ENCODE results near the gene RPL26.
"Not testable (repeated sequence)": the region's sequence is repeated elsewhere in the genome, so short reads cannot be mapped to it uniquely, and the experiment has no call there.

Gene RPL26

DNA sequence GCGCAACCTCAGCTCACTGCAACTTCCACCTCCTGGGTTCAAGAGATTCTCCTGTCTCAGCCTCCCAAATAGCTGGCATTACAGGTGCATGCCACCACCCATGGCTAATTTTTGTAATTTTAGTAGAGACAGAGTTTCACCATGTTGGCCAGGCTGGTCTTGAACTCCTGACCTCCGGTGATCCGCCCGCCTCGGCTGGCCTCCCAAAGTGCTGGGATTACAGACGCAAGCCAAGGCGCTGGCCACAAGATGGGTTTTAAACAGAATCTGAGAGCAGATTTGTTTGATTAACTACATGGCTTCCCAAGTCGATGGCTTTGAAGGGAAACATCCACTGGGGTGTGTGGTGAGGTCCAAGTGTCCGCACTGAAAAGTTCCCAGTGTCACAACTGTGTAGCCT is 11.5 kb upstream of the RPL26 start:
- not testable (repeated sequence) for DNase-seq, ATAC-seq

DNA sequence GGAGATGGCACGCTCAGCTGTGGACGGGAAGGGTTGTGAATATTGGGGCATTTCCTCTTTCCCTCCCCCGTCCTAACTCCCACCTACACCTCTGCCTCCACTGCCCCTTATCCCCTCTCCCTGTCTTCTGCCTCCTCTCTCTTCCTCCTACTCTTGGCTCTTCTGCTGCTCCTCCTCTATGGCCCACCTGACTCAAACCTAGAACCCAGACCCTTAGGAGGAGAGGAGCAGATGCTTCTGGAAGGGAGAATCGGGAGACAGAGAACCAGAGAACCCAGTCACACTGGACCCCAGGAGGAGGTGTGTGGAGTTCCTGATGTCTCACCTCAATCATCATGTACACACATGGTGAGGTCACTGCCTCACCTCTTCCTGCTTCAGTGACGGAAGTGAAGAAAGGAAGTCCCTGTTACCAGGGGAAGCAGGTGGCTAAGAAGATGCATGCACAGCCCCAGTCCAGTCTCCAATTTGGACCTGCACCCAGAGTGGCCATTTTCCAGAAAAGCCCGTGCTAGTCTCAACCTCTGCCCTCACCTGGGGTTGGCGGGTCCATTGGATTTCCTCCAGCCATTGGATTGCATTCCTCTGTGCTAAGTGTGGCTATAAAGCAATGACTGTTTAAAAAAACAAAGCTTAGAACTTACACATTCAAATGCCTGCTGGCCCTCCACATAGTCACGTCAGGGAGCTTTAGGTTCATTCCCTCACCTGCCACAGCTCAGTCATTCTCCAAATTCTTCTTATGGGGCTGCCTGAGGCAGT is 10.7 kb upstream of the RPL26 start:
- peak; percentile 67 for ATAC-seq
- DNase-seq: no peak

- DNase-seq: no peak
- ATAC-seq: no peak
These were observed 9.9 kb upstream of the RPL26 start for GRCh38 chr17:8392674-8393469.

DNA sequence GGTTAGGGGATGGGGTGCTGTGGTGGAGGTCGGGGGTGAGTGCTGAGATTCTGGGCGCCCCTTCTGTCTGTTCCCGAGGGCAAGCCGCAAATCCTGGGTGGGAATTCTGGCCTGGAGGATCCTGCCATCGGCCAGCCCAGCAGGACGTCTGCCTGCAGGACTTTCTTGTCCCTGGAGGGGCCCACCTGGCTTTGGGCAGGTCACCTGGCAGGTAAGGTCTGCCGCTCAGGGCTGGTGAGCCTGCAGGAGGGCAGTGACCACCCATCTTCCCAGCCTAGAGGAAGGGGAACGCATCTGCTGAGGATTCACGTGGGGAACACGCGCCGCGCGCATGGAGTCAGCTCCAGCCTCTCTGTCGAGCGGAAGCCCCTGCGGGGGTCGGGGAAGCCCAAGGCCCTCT is 9.3 kb upstream of the RPL26 start:
- no peak for DNase-seq
- ATAC-seq: no peak

- ATAC-seq (no peak), DNase-seq (no peak)
These were observed 8.7 kb upstream of the RPL26 start for GRCh38 chr17:8391711-8392110.

GRCh38 chr17:8387914-8388651 is 5.1 kb upstream of the RPL26 start:
- DNase-seq (no peak), ATAC-seq (no peak)

- no peak for DNase-seq
- no peak for ATAC-seq
These were observed 3.8 kb upstream of the RPL26 start for GRCh38 chr17:8386841-8387240.

DNA sequence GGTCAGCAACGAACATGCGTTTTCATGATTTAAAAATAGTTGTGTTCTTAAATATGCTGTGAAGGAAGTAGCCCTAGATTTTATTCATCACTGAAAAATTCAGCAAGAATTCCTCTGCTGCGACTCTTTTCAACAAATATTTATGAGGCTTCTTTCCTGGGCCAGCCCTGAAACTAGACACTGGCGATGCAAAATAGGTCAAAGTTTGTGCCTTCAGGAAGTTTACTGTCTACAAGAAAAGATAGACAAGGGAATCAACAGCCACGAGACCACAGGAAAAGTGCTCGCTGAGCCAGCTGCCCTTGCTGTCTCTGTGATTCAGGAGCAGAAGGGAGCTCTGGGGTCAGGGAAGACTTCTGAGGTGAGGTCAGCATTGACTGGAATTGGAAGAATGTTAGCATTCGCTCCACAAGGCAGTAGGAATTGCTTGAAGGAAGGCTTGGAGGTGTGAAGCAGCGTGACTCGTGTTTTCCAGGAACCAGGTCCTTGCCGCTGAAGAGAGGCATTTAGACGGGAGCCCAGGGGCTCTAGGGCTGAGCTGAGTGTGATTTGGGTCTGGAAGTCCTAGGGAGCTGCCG is 1.9 kb upstream of the RPL26 start:
- DNase-seq: no peak
- no peak for ATAC-seq

DNA sequence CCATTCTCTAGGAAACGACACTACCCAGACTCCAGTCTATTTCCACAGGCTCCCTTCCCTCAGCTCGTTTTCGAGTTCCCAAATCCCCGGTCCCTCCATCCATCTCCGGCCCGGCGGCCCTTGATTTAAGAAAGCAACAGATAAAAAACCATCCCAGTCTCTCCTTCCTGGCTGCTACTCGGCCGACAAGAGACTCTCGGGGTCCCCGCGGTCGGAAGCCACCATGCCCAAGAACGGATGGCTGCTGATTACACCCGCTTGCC is 182 bp downstream of the RPL26 start:
- ATAC-seq (no peak), DNase-seq (no peak)

DNA sequence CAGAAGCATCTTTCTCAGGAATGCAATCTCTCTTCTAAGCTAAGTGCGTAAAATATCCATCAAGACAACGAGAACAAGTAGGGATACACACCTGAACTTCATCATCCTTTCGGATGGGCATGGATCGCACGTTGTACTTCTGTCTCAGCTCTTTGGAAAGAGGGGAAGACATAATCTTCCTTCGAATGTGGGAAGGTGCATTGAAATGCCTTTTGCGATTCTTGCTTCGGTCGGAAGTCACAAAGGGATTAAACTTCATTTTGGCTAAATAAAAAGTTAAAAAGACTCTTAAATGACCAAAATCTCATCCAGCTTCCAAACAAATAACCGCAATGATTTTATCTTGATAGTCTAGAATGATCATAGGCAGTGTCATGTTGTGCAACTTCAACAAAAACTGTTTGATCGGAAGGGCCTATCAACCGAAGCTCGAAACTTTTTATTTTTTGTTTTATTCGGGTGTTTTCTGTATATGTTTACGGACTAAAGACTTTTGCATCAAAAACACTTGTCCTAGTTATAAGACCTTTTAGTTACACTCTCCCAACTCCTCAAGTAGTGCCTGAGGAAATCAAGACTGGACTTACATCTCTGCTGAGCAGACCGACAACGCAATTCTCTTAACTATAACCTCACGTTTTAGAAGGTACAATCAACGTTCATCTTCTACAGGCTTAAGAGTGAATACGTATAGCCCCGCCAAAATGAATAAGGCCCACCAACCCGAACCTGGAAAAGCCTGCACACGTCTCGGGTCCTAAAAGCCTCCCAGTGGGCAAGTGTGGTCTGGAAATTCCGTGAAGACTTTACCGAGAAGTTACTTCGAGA is 727 bp downstream of the RPL26 start:
- no peak for ATAC-seq
- no peak for DNase-seq

DNA sequence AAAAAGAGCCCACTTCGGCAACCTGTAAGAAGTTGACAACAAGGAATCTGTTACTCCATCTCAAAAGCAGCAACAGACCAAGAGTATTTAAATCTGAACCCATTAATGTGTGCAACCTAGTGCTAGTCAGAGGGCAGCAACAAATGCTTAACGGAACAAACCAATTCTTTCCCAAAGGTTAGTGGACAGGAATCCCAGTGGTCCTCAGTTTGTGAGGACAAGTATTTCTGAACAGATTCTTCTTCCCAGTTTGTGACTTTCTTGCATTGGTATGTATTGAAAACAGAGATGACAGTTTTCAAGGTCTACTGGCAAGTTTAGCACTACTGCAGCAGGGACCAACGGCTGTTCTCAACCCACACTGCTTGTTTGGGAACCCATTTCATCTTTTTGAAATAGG is 2.9 kb downstream of the RPL26 start:
- no peak for ATAC-seq
- DNase-seq: no peak

DNA sequence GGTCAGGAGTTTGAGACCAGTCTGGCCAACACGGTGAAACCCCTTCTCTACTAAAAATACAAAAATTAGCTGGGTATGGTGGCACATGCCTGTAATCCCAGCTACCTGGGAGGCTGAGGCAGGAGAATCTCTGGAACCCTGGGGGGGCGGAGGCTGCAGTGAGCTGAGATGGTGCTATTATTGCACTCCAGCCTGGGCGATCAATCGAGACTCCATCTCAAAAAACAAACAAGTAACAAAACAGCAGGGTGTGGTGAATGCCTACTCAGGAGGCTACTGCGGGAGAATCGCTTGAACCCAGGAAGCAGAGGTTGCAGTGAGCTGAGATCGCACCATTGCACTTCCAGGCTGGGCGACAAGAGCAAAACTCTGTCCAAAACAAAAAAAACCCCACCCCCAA is 4.9 kb downstream of the RPL26 start:
- not testable (repeated sequence) for DNase-seq, ATAC-seq

DNA sequence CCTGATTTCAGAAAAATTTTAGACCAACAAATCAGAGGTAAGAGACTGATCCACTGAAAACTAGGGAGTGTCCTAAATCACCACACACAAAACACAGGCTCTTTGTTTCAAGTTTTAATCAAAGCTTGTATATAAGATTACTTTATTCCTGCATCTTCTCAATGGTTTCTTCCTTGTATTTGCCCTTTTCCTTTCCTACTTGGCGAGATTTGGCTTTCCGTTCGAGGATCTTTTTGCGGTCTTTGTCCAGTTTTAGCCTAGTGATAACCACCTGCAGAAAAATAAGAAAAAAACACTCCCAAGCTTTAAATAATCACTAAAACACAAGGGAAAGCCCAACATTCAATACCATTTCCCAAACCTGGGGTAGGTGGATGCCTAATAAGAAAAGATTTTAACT is 5.6 kb downstream of the RPL26 start:
- ATAC-seq (no peak), DNase-seq (no peak)

DNA sequence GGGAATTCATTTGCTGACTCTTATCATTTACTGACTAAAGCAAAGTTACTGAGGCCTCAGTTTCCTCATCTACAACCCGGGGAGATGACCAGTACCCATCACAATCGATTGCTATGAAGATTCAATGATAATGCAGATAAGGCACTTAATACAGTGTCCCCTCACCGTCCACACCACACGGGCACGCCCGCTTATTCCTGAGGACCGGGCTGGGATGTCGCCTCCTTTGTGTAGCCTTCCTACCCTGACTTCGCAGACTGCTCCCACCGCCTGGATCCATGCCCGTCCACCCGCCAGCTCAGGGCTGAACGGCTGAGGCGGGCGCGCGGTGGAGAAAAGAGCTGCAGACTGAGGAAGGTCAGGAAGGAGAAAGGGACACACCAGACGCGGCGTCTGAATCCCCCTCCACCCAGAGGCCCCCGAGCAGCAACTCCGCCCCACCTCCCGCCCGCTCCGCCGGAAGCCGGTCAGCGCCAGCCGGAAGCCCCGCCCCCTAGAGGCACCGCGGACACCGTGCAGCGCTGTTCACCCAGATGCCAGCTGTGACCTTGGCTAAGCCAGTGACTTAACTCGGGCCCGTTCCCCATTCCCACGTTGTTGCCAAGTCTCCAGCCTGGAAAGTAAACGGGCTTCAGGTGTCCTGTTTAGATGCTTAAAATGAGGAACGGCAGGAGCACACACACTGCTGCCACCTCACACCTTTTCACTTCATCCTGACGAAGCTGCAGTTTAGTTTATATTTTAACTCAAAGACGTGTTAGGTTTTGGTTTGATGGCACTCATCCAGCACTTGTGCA is 6.5 kb downstream of the RPL26 start, which contains the start of gene KRABD2:
KRABD2 (minus strand) TSS at position 434 of the 797 bp plus-strand sequence.
- ATAC-seq: peak; percentile 99
- peak; percentile 97 for DNase-seq

- ATAC-seq (no peak), DNase-seq (no peak)
These were observed 7.2 kb downstream of the RPL26 start for GRCh38 chr17:8375738-8376259.

GRCh38 chr17:8373856-8374255 is 9.1 kb downstream of the RPL26 start:
- not testable (repeated sequence) for DNase-seq

GRCh38 chr17:8372422-8372821 is 10.6 kb downstream of the RPL26 start:
- ATAC-seq: no peak
- DNase-seq: no peak

More at GRCh38 chr17:8373856-8374255, 9.1 kb downstream of the RPL26 start:
- not testable (repeated sequence) for ATAC-seq

DNA sequence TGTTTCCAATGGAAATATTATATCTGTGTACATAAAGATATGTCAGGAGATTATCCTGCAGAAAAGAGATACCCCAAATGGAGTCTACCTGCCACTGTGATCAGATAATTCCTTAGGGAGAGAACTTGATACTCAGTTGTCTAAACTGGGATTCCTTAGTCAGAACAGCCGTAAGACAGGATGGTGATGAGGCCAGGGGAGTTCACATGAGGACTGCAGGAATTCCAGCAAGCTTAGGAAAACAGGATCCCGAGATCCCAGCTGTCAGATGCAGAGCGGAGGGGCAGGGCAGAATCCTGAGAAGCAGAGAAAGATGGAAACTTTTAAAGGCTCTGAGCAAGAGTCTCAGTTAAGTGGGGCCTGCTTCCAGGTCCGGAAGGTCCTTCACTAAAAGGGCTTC is 11.2 kb downstream of the RPL26 start:
- DNase-seq (no peak), ATAC-seq (no peak)

- DNase-seq (no peak), ATAC-seq (no peak)
These were observed 13.0 kb downstream of the RPL26 start for GRCh38 chr17:8369944-8370343.

- ATAC-seq: no peak
These were observed 14.8 kb downstream of the RPL26 start for GRCh38 chr17:8368193-8368592.

GRCh38 chr17:8366231-8366630 is 16.8 kb downstream of the RPL26 start:
- DNase-seq (no peak), ATAC-seq (no peak)

More at GRCh38 chr17:8368193-8368592, 14.8 kb downstream of the RPL26 start:
- no peak for DNase-seq

Data from stimulated activated naive CD8-positive, alpha-beta T cell treated with anti-CD3 and anti-CD28 coated beads, Interleukin-15, Interleukin-2, amounts not matched to agents 100 U/mL and 50 U/mL, for 24 hours (primary cell).